ENCODE data around the gene SF3A2. TPM values are rescaled to one million over a fixed set of nuclear protein-coding genes. Genes with fewer than 3 reads are reported as not detected.

The SF3A2 gene
- polyA plus RNA-seq, 3 donors from 2014 or later, result 6.2 to 40.9 (median 11.1) TPM

- H3K9me3 Mint-ChIP-seq, result no peaks in the 10 kb centered on the region
- H3K4me1 Mint-ChIP-seq, result peaks cover 6 to 15% of the 10 kb centered on the region in 2 donors
Measured at GRCh38 chr19:2266183-2266993, 29.8 kb downstream of the SF3A2 start.

GRCh38 chr19:2268480-2268830 lies 31.8 kb downstream of the SF3A2 start:
- Mint-ChIP-seq H3K27ac (peak overlapping the region in 4 of 6 donors; percentile 36 to 51 (median 49)), H3K9me3 (no peaks in the 10 kb centered on the region), H3K4me1 (peaks cover 18 to 23% of the 10 kb centered on the region in 2 donors), H3K36me3 (peaks cover 0 to 9% (median 4%) of the 10 kb centered on the region in 3 donors), H3K4me3 (peak overlapping the region; percentile 86 to 92 (median 90)), H3K27me3 (ENCODE audit: low read depth in 3 of 3) (peaks cover 15 to 27% (median 24%) of the 10 kb centered on the region in 3 donors)
- DNase-seq, result no peak

More at GRCh38 chr19:2266183-2266993, 29.8 kb downstream of the SF3A2 start:
- Mint-ChIP-seq H3K27me3 (ENCODE audit: low read depth in 3 of 3) (peaks cover 7 to 15% (median 9%) of the 10 kb centered on the region in 3 donors), H3K36me3 (peaks cover 0 to under 1% (median 0%) of the 10 kb centered on the region in 3 donors), H3K27ac (no peak overlapping the region), H3K4me3 (peak overlapping the region in 2 of 5 donors; percentile 15 to 46)
- DNase-seq, result peak in 1 of 3 donors; percentile 0

GRCh38 chr19:2268861-2269243 lies 32.2 kb downstream of the SF3A2 start:
- Mint-ChIP-seq H3K4me3 (peak overlapping the region; percentile 86 to 92 (median 90)), H3K36me3 (peaks cover 0 to 9% (median 5%) of the 10 kb centered on the region in 3 donors), H3K9me3 (no peaks in the 10 kb centered on the region), H3K27me3 (ENCODE audit: low read depth in 3 of 3) (peaks cover 19 to 31% (median 28%) of the 10 kb centered on the region in 3 donors), H3K4me1 (peaks cover 22 to 24% of the 10 kb centered on the region in 2 donors), H3K27ac (peak overlapping the region in 3 of 6 donors; percentile 76 to 83 (median 83))
- no peak for DNase-seq

GRCh38 chr19:2269244-2270156 lies 32.9 kb downstream of the SF3A2 start:
- Mint-ChIP-seq H3K4me3 (peak overlapping the region; percentile 86 to 92 (median 90)), H3K27ac (peak overlapping the region; percentile 82 to 95 (median 84)), H3K4me1 (peaks cover 28 to 29% of the 10 kb centered on the region in 2 donors), H3K27me3 (ENCODE audit: low read depth in 3 of 3) (peaks cover 26 to 38% (median 34%) of the 10 kb centered on the region in 3 donors), H3K36me3 (peaks cover 0 to 12% (median 8%) of the 10 kb centered on the region in 3 donors), H3K9me3 (no peaks in the 10 kb centered on the region)
- DNase-seq, result peak; percentile 100

GRCh38 chr19:2270157-2270422 lies 33.5 kb downstream of the SF3A2 start:
- Mint-ChIP-seq H3K36me3 (peaks cover 0 to 12% (median 8%) of the 10 kb centered on the region in 3 donors), H3K27ac (peak overlapping the region; percentile 82 to 95 (median 84)), H3K27me3 (ENCODE audit: low read depth in 3 of 3) (peaks cover 30 to 41% (median 39%) of the 10 kb centered on the region in 3 donors), H3K9me3 (no peaks in the 10 kb centered on the region), H3K4me3 (peak overlapping the region; percentile 86 to 92 (median 90)), H3K4me1 (peaks cover 31 to 33% of the 10 kb centered on the region in 2 donors)
- DNase-seq, result peak in 1 of 3 donors; percentile 28

- Mint-ChIP-seq H3K27me3 (ENCODE audit: low read depth in 3 of 3) (peaks cover 32 to 42% (median 40%) of the 10 kb centered on the region in 3 donors), H3K4me3 (peak overlapping the region; percentile 86 to 92 (median 90))
- peak; percentile 73 to 75 (median 74) for DNase-seq
Measured at GRCh38 chr19:2270423-2271233, 34.0 kb downstream of the SF3A2 start.

GRCh38 chr19:2271234-2272103 lies 34.8 kb downstream of the SF3A2 start:
- peak overlapping the region; percentile 83 to 94 (median 87) for H3K27ac Mint-ChIP-seq
- peak overlapping the region; percentile 77 to 90 (median 85) for H3K4me3 Mint-ChIP-seq
- no peaks in the 10 kb centered on the region for H3K9me3 Mint-ChIP-seq
- no peak for DNase-seq
- peaks cover 0 to 12% (median 8%) of the 10 kb centered on the region in 3 donors for H3K36me3 Mint-ChIP-seq
- peaks cover 34 to 35% of the 10 kb centered on the region in 2 donors for H3K4me1 Mint-ChIP-seq
- peaks cover 33 to 40% (median 40%) of the 10 kb centered on the region in 3 donors for H3K27me3 Mint-ChIP-seq (ENCODE audit: low read depth in 3 of 3)

More at GRCh38 chr19:2270423-2271233, 34.0 kb downstream of the SF3A2 start:
- Mint-ChIP-seq H3K36me3 (peaks cover 0 to 12% (median 8%) of the 10 kb centered on the region in 3 donors), H3K4me1 (peaks cover 34% of the 10 kb centered on the region in 2 donors), H3K27ac (peak overlapping the region; percentile 57 to 89 (median 80)), H3K9me3 (no peaks in the 10 kb centered on the region)

GRCh38 chr19:2273356-2274184 lies 36.9 kb downstream of the SF3A2 start:
- Mint-ChIP-seq H3K9me3 (no peaks in the 10 kb centered on the region), H3K4me1 (peaks cover 35 to 36% of the 10 kb centered on the region in 2 donors), H3K27me3 (ENCODE audit: low read depth in 3 of 3) (peaks cover 40 to 52% (median 45%) of the 10 kb centered on the region in 3 donors), H3K27ac (peak overlapping the region; percentile 81 to 89 (median 88)), H3K36me3 (peaks cover 4 to 12% (median 12%) of the 10 kb centered on the region in 3 donors), H3K4me3 (peak overlapping the region; percentile 66 to 77 (median 67))
- DNase-seq, result peak; percentile 80 to 87 (median 83)

GRCh38 chr19:2274185-2274711 lies 37.6 kb downstream of the SF3A2 start:
- Mint-ChIP-seq H3K9me3 (no peaks in the 10 kb centered on the region), H3K36me3 (peaks cover 4 to 12% (median 12%) of the 10 kb centered on the region in 3 donors), H3K27ac (peak overlapping the region; percentile 81 to 89 (median 88)), H3K4me1 (peaks cover 33 to 34% of the 10 kb centered on the region in 2 donors), H3K27me3 (ENCODE audit: low read depth in 3 of 3) (peaks cover 43 to 51% (median 44%) of the 10 kb centered on the region in 3 donors), H3K4me3 (peak overlapping the region; percentile 66 to 77 (median 67))
- no peak for DNase-seq

GRCh38 chr19:2274931-2275535 lies 38.4 kb downstream of the SF3A2 start:
- Mint-ChIP-seq H3K36me3 (peaks cover 4 to 12% (median 12%) of the 10 kb centered on the region in 3 donors), H3K27me3 (ENCODE audit: low read depth in 3 of 3) (peaks cover 41 to 44% (median 41%) of the 10 kb centered on the region in 3 donors), H3K9me3 (no peaks in the 10 kb centered on the region), H3K27ac (peak overlapping the region; percentile 51 to 85 (median 68)), H3K4me3 (peak overlapping the region; percentile 15 to 45 (median 42)), H3K4me1 (peaks cover 33 to 35% of the 10 kb centered on the region in 2 donors)
- DNase-seq, result peak; percentile 43 to 63 (median 59)

Measured in immature natural killer cell (primary cell).